B cell (primary cell): ENCODE results near the gene S100A8. TPM values are rescaled to one million over a fixed set of nuclear protein-coding genes. Genes with fewer than 3 reads are reported as not detected.

Experiments used
- ATAC-seq: fragments of 200-7000 bp; cut with Tn5 transposase; one replicate; pipeline ENCODE4 v1.10.0; 2021; ENCODE audit warnings: low read depth, mild to moderate bottlenecking, moderate number of reproducible peaks, moderate library complexity
- CTCF ChIA-PET: fragments of 350-600 bp; sonication (Branson Sonifier 250); formaldehyde crosslinking; loops from one replicate; lab custom pipeline; 2021; ENCODE audit warnings: antibody characterized with exemption, inconsistent platforms; lab: Charles Lee
- POLR2A ChIA-PET: fragments of 350-600 bp; sonication (Branson Sonifier 250); formaldehyde crosslinking; loops from one replicate; lab custom pipeline; 2021; ENCODE audit warnings: antibody characterized with exemption; lab: Charles Lee
- DNase-seq: peaks from one replicate; pipeline ENCODE4 v3.0.0; 2013
- H2AFZ ChIP-seq: 2 replicates; pipeline ENCODE4 v1.6.1; 2012; ENCODE audit warnings: mild to moderate bottlenecking, low read depth, low read length; ENCODE audit not compliant: insufficient read depth, poor library complexity, severe bottlenecking
- H3K27ac ChIP-seq, 2 donors: 1 replicate in 1 of 2; 2 replicates in 1 of 2; pipeline ENCODE4 v1.5.1; 2012 to 2013; ENCODE audit warnings: low read length in 2 of 2, mild to moderate bottlenecking in 2 of 2, moderate library complexity in 1 of 2
- H3K27me3 ChIP-seq, 4 experiments: fragments of 200-600 bp in 1 of 4; sonication (generic) in 1 of 4; replicated peaks in 1 of 4; 1 replicate in 2 of 4; 2 replicates in 2 of 4; pipeline versions ENCODE4 v1.6.1 to v1.7.0; 2013 to 2016; ENCODE audit warnings: low read length in 3 of 4, mild to moderate bottlenecking in 2 of 4, mixed read lengths in 1 of 4, moderate library complexity in 1 of 4; ENCODE audit not compliant: insufficient read depth in 4 of 4, control insufficient read depth in 3 of 4; ENCODE audit errors: control extremely low read depth in 1 of 4
- H3K36me3 ChIP-seq, 2 experiments: replicated peaks in 1 of 2; 1 replicate in 1 of 2; 2 replicates in 1 of 2; pipeline versions ENCODE4 v1.6.1 to v1.7.1; 2013; ENCODE audit warnings: low read length in 1 of 2; ENCODE audit not compliant: insufficient read depth in 2 of 2, control insufficient read depth in 1 of 2; ENCODE audit errors: control extremely low read depth in 1 of 2, extremely low read depth in 1 of 2
- H3K4me1 ChIP-seq, 2 donors: fragments of 200-600 bp in 1 of 2; sonication (generic) in 1 of 2; 1 replicate in 1 of 2; 2 replicates in 1 of 2; pipeline versions ENCODE4 v1.5.1 to v1.6.1; 2013 to 2017; ENCODE audit warnings: low read length in 2 of 2; ENCODE audit not compliant: control insufficient read depth in 2 of 2, insufficient read depth in 2 of 2
- H3K4me2 ChIP-seq: replicated peaks from 2 replicates; pipeline ENCODE3; 2012; ENCODE audit warnings: mild to moderate bottlenecking, low read depth, low read length; ENCODE audit not compliant: poor library complexity, severe bottlenecking
- H3K4me3 ChIP-seq, 5 experiments: fragments of 200-600 bp in 1 of 5; sonication (generic) in 1 of 5; 1 replicate in 3 of 5; 2 replicates in 2 of 5; pipeline versions ENCODE4 v1.5.1 to v1.7.0; 2011 to 2016; ENCODE audit warnings: low read length in 4 of 5, mild to moderate bottlenecking in 4 of 5, low read depth in 2 of 5, control low read depth in 1 of 5, moderate library complexity in 1 of 5; ENCODE audit not compliant: insufficient read depth in 1 of 5; ENCODE audit errors: control extremely low read depth in 1 of 5, extremely low read depth in 1 of 5
- H3K79me2 ChIP-seq: fragments of 200-600 bp; sonication (generic); one replicate; pipeline ENCODE4 v1.6.0; 2016; ENCODE audit warnings: low read length; ENCODE audit not compliant: control insufficient read depth, insufficient read depth
- H3K9ac ChIP-seq: fragments of 200-600 bp; sonication (generic); 2 replicates; pipeline ENCODE4 v1.6.1; 2017; ENCODE audit warnings: mild to moderate bottlenecking, low read length, moderate library complexity
- H3K9me3 ChIP-seq, 3 donors: one replicate each; pipeline versions ENCODE4 v1.6.1 to v1.7.1; 2013; ENCODE audit warnings: low read length in 2 of 3; ENCODE audit not compliant: control insufficient read depth in 2 of 3, insufficient read depth in 1 of 3; ENCODE audit errors: control extremely low read depth in 1 of 3
- H4K20me1 ChIP-seq: 2 replicates; pipeline ENCODE4 v1.6.0; 2012; ENCODE audit warnings: mild to moderate bottlenecking, low read length; ENCODE audit not compliant: insufficient read depth, control insufficient read depth, poor library complexity, severe bottlenecking
- H3K27ac Mint-ChIP-seq: one replicate; pipeline ENCODE4 v1.8.0; 2021; ENCODE audit warnings: mixed read lengths
- H3K27me3 Mint-ChIP-seq: one replicate; pipeline ENCODE4 v1.8.0; 2021; ENCODE audit warnings: mixed read lengths
- H3K4me1 Mint-ChIP-seq: one replicate; pipeline ENCODE4 v1.8.0; 2021; ENCODE audit warnings: mixed read lengths
- H3K4me3 Mint-ChIP-seq: one replicate; pipeline ENCODE4 v1.8.0; 2021; ENCODE audit warnings: mixed read lengths
- H3K9me3 Mint-ChIP-seq: one replicate; pipeline ENCODE4 v1.8.0; 2022; ENCODE audit warnings: mixed read lengths; ENCODE audit not compliant: insufficient read depth
- CTCF ChIP-seq: fragments of 200-600 bp; IDR thresholded peaks from one replicate; pipeline ENCODE4 v1.8.0; 2022; ENCODE audit warnings: antibody characterized with exemption, mild to moderate bottlenecking
- EZH2 ChIP-seq: IDR thresholded peaks from 2 replicates; pipeline ENCODE4 v1.6.1; 2012; ENCODE audit warnings: borderline replicate concordance, low read depth, mild to moderate bottlenecking, moderate library complexity, low read length; ENCODE audit not compliant: insufficient read depth, poor library complexity, severe bottlenecking
- WGBS: methylation state at CpG from one replicate; pipeline ENCODE4 v1.1.5; 2013; ENCODE audit warnings: missing lambda C conversion rate; ENCODE audit not compliant: insufficient coverage; 5-methylcytosine and 5-hydroxymethylcytosine counted together
- intact Hi-C: fragments of 100-400 bp; cut with micrococcal nuclease; formaldehyde crosslinking; loops from one replicate; pipeline ENCODE4 v1.10.0; 2022
- polyA plus RNA-seq: library from polyadenylated mRNA; depleted of rRNA; stranded (reverse); fragments of >200 nt; gene quantifications from 2 replicates; pipeline ENCODE4 v1.2.3, GENCODE V29; 2012
- total RNA-seq, 2 donors: library from RNA; stranded (reverse); fragments of 120-200 nt in 1 of 2; gene quantifications; 1 replicate in 1 of 2; 2 replicates in 1 of 2; pipeline versions ENCODE4 v1.2.3 to v1.2.4, GENCODE V29; 2013 to 2022

The S100A8 gene
- total and polyA plus RNA-seq, 2 donors (not counting 1 experiment from before 2014, with no cell fraction given): 3.3 to 16.7 TPM

GRCh38 chr1:153359241-153359640, 31.6 kb downstream of the S100A8 start:
- Mint-ChIP-seq H3K27ac (no peak overlapping the region), H3K9me3 (no peaks in the 10 kb centered on the region), H3K4me3 (no peak overlapping the region), H3K27me3 (peaks cover 47% of the 10 kb centered on the region), H3K4me1 (peaks cover 20% of the 10 kb centered on the region)
- Histone ChIP-seq H3K4me1 (peaks cover 10 to 12% of the 10 kb centered on the region in 2 donors), H3K4me3 (peak overlapping the region in 1 of 5 experiments; percentile 73), H3K4me2 (no peak overlapping the region), H2AFZ (no peak overlapping the region), H3K79me2 (no peaks in the 10 kb centered on the region), H3K9me3 (no peaks in the 10 kb centered on the region), H3K9ac (no peak overlapping the region), H3K36me3 (no peaks in the 10 kb centered on the region), H4K20me1 (no peaks in the 10 kb centered on the region), H3K27me3 (peaks cover 0 to 18% (median 0%) of the 10 kb centered on the region in 4 experiments), H3K27ac (no peak overlapping the region)
- TF ChIP-seq EZH2: no peak
- DNase-seq (no peak), ATAC-seq (no peak)
- 93% methylated on average over 5 of the region's 6 CpGs for WGBS
- intact Hi-C loops: no loop called here
- ChIA-PET POLR2A (no interaction called here), CTCF (interaction anchor here (4.9 kb wide), 1 partner anchor 136 kb away, joined by 22 read pairs; no protein-coding TSS in a partner anchor)

- TF ChIP-seq CTCF: no peak
- TF ChIP-seq EZH2: no peak
- no peak for ATAC-seq
- CTCF ChIA-PET: interaction anchor here (4.9 kb wide), 1 partner anchor 136 kb away, joined by 22 read pairs; no protein-coding TSS in a partner anchor
- Mint-ChIP-seq H3K4me1 (peaks cover 20% of the 10 kb centered on the region), H3K27ac (no peak overlapping the region), H3K9me3 (no peaks in the 10 kb centered on the region), H3K27me3 (peaks cover 48% of the 10 kb centered on the region), H3K4me3 (no peak overlapping the region)
- intact Hi-C loops: no loop called here
- no peak overlapping the region for H3K4me2 ChIP-seq
- H3K79me2 ChIP-seq: no peaks in the 10 kb centered on the region
- H3K9ac ChIP-seq: no peak overlapping the region
- WGBS: 71% methylated on average over 3 of the region's 3 CpGs
- H2AFZ ChIP-seq: no peak overlapping the region
- DNase-seq: no peak
- no peaks in the 10 kb centered on the region for H3K36me3 ChIP-seq
- peaks cover 0 to 11% (median 0%) of the 10 kb centered on the region in 4 experiments for H3K27me3 ChIP-seq
- H3K27ac ChIP-seq: no peak overlapping the region
- no peaks in the 10 kb centered on the region for H4K20me1 ChIP-seq
- POLR2A ChIA-PET: no interaction called here
- H3K4me3 ChIP-seq: peak overlapping the region in 1 of 5 experiments; percentile 73
- no peaks in the 10 kb centered on the region for H3K9me3 ChIP-seq
- H3K4me1 ChIP-seq: peaks cover 10 to 12% of the 10 kb centered on the region in 2 donors
Measured at GRCh38 chr1:153358691-153358975, 32.2 kb downstream of the S100A8 start.
